ENCODE results near the gene TMEM238.

TMEM238 gene

GRCh38 chr19:55358493-55358892 is 25.6 kb downstream of the TMEM238 start:
- DNase-seq (ENCODE audit: low read depth in 2 of 2), result no peak

GRCh38 chr19:55355213-55355821 is 28.8 kb downstream of the TMEM238 start:
- DNase-seq (ENCODE audit: low read depth in 2 of 2), result no peak

- no peak for DNase-seq (ENCODE audit: low read depth in 2 of 2)
Observed at GRCh38 chr19:55354698-55355212, 29.3 kb downstream of the TMEM238 start, which contains the start of gene COX6B2. Gene COX6B2 (minus strand): TSS chr19:55354719. CDS start chr19:55354521, 198 bp downstream.

GRCh38 chr19:55353803-55354697 is 30.0 kb downstream of the TMEM238 start:
- no peak for DNase-seq (ENCODE audit: low read depth in 2 of 2)

- DNase-seq (ENCODE audit: low read depth in 2 of 2), result no peak
Observed at GRCh38 chr19:55353356-55353802, 30.7 kb downstream of the TMEM238 start.

- DNase-seq (ENCODE audit: low read depth in 2 of 2), result no peak
Observed at GRCh38 chr19:55352549-55353145, 31.4 kb downstream of the TMEM238 start.

GRCh38 chr19:55352040-55352439 is 32.1 kb downstream of the TMEM238 start:
- no peak for DNase-seq (ENCODE audit: low read depth in 2 of 2)

GRCh38 chr19:55350620-55351315 is 33.3 kb downstream of the TMEM238 start:
- no peak for DNase-seq (ENCODE audit: low read depth in 2 of 2)

GRCh38 chr19:55348317-55349034 is 35.6 kb downstream of the TMEM238 start:
- DNase-seq (ENCODE audit: low read depth in 2 of 2), result no peak

- DNase-seq (ENCODE audit: low read depth in 2 of 2), result no peak
Observed at GRCh38 chr19:55347442-55348009, 36.6 kb downstream of the TMEM238 start.

- no peak for DNase-seq (ENCODE audit: low read depth in 2 of 2)
Observed at GRCh38 chr19:55346725-55347441, 37.2 kb downstream of the TMEM238 start.

GRCh38 chr19:55345818-55346724 is 38.0 kb downstream of the TMEM238 start:
- no peak for DNase-seq (ENCODE audit: low read depth in 2 of 2)

- no peak for DNase-seq (ENCODE audit: low read depth in 2 of 2)
Observed at GRCh38 chr19:55345101-55345817, 38.8 kb downstream of the TMEM238 start.

- no peak for DNase-seq (ENCODE audit: low read depth in 2 of 2)
Observed at GRCh38 chr19:55344444-55344843, 39.6 kb downstream of the TMEM238 start.

GRCh38 chr19:55341595-55342531 is 42.2 kb downstream of the TMEM238 start:
- no peak for DNase-seq (ENCODE audit: low read depth in 2 of 2)

GRCh38 chr19:55341171-55341588 is 42.9 kb downstream of the TMEM238 start:
- peak in 1 of 2 donors; percentile 18 for DNase-seq (ENCODE audit: low read depth in 2 of 2)

GRCh38 chr19:55340784-55341147 is 43.3 kb downstream of the TMEM238 start:
- no peak for DNase-seq (ENCODE audit: low read depth in 2 of 2)
